Suprapubic skin (tissue), 4 donors: ENCODE results near the gene GPC1.

Experiments
- CTCF ChIP-seq, 2 donors: fragments of 200-600 bp in 1 of 2; fragments of 450-650 bp in 1 of 2; sonication (generic) in 1 of 2; IDR thresholded peaks; one replicate each; pipeline ENCODE4 v1.5.1; 2016 to 2019; ENCODE audit warnings: antibody characterized with exemption in 2 of 2, mild to moderate bottlenecking in 1 of 2, moderate library complexity in 1 of 2
- EP300 ChIP-seq: sonication (generic); formaldehyde crosslinking; IDR thresholded peaks from one replicate; pipeline ENCODE4 v1.6.1; 2017; ENCODE audit warnings: antibody characterized with exemption
- POLR2A ChIP-seq, 2 donors: fragments of 450-650 bp; IDR thresholded peaks; one replicate each; pipeline ENCODE4 v1.6.1; 2017; ENCODE audit warnings: antibody characterized with exemption in 2 of 2, mild to moderate bottlenecking in 2 of 2, moderate library complexity in 2 of 2
- POLR2AphosphoS5 ChIP-seq, 3 donors: sonication (generic); formaldehyde crosslinking; IDR thresholded peaks; one replicate each; pipeline ENCODE4 v1.6.1; 2017; ENCODE audit warnings: antibody characterized with exemption in 3 of 3

- TF ChIP-seq CTCF (IDR thresholded peaks at IDR 0.05) = no peak
- no peak for TF ChIP-seq POLR2A (IDR thresholded peaks at IDR 0.05)
- TF ChIP-seq POLR2AphosphoS5 (IDR thresholded peaks at IDR 0.05) = no peak
- no peak for TF ChIP-seq EP300
Observed at GRCh38 chr2:240405684-240406313, 29.7 kb upstream of the GPC1 start.
